ENCODE data around the gene SOX10.

The SOX10 gene

DNA sequence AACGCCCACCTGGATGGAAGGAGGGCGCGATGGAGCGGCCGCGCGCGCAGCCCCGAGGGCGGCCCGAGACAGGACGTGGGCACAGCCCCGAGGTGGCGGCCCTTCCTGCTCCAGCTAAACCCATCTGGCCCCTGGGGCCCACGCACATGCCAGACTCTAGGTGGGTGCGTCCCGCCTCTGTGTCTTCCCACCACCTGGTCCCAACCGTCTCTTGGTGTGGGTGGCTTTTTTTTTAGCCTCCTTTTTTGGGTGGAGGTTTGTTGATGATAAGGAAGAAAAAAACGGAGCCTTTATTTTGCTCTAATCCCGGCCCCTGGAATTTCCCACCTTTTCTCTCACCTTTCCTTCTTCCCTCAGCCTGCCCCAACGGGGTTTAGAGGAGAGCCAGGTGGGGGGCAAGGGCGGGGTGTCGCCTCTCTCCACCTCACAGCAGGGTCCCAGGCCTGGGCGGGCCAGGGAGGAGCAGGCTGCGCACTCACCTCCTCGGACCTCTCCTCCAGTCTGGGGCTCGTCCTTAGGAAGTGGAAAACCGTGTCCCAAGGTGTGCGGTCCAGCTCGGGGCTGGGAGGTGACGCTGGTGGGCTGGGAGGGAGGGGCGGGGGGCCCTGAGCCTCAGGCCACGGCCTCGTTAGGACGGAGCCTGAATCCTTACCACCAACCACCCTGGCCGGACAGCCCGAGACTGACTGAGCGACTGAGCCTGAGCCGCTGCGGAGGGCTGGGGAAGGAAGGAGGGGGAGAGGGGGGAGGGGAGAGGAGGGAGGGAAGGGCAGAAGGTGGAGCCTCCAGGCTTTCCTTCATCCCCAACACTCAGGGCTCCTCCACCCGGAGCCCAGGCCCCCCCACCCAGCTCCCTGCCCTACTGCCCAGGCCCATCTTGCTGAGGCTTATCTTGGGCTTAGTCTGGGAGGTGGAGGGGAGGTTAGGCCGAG lies at the start of gene SOX10:
Gene SOX10 (minus strand): TSS at position 696 of the 932 bp plus-strand sequence. CDS start 771 bp downstream, outside the sequence.
- peaks cover 2% of the 10 kb centered on the region for H3K27me3 ChIP-seq (ENCODE audit: control insufficient read depth, insufficient read depth, low read length)
- no peaks in the 10 kb centered on the region for H3K9me3 ChIP-seq (ENCODE audit: control insufficient read depth, insufficient read depth, low read length)
- no peaks in the 10 kb centered on the region for H3K36me3 ChIP-seq (ENCODE audit: control insufficient read depth, insufficient read depth, low read length)
- no CpG with 5 or more reads among the region's 42 CpGs for WGBS (ENCODE audit: insufficient coverage, insufficient read length)
- H3K4me1 ChIP-seq (ENCODE audit: control insufficient read depth, insufficient read depth, low read length) = peaks cover 7% of the 10 kb centered on the region
- no peak for DNase-seq (ENCODE audit: low read depth, low spot score)
- H3K4me3 ChIP-seq (ENCODE audit: low read length) = peak within 1 kb of the TSS; percentile 31; the same call in 1 of the 2 replicates
- no peak within 1 kb of the TSS for H3K27ac ChIP-seq (ENCODE audit: low read length)

DNA sequence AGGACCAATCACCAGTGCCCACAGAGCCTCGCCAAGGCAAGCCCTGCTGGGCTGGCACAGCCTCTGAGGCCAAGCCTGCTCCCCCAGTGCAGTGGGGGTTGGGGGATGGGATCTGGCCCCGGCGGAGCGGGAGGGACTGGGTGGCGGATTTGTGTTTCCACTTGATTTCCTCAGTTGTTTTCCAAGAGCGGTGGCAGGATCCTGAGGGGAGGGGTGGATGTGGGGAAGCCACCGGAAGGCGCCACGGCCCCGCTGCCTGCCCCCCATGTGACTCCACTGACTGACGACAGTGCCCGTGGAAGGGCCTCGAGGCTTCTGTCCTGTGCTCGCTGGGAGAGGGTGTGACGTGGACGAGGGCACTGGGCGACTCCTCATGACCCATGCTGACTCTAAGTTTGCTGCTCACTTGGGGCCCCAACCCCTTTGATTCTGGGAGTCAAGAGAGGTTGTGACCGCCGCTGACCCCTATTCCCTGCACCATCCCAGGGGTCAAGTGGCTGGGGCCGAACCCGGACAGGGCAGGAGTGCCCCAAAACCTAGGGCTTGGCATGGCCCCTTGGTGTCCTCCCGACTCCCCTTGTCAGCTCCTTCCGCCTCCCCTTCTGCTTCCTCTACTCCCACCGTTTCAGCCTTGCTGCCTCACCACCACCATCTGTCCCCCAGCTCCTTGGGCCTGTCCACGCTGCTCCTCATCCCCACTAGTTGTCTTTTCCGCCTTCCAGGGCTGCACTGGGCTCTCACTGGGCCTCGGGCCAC lies 49.3 kb upstream of the SOX10 start:
- H3K9me3 ChIP-seq (ENCODE audit: control insufficient read depth, insufficient read depth, low read length) = no peaks in the 10 kb centered on the region
- no peak overlapping the region for H3K4me3 ChIP-seq (ENCODE audit: low read length)
- peaks cover 6% of the 10 kb centered on the region for H3K4me1 ChIP-seq (ENCODE audit: control insufficient read depth, insufficient read depth, low read length)
- WGBS (ENCODE audit: insufficient coverage, insufficient read length) = no CpG with 5 or more reads among the region's 27 CpGs
- no peaks in the 10 kb centered on the region; the same call in 1 of the 2 replicates for H3K36me3 ChIP-seq (ENCODE audit: control insufficient read depth, insufficient read depth, low read length)
- DNase-seq (ENCODE audit: low read depth, low spot score) = no peak
- H3K27ac ChIP-seq (ENCODE audit: low read length) = no peak overlapping the region
- no peaks in the 10 kb centered on the region for H3K27me3 ChIP-seq (ENCODE audit: control insufficient read depth, insufficient read depth, low read length)

- H3K27me3 ChIP-seq (ENCODE audit: control insufficient read depth, insufficient read depth, low read length) = no peaks in the 10 kb centered on the region
- no peaks in the 10 kb centered on the region for H3K36me3 ChIP-seq (ENCODE audit: control insufficient read depth, insufficient read depth, low read length)
- H3K4me1 ChIP-seq (ENCODE audit: control insufficient read depth, insufficient read depth, low read length) = peaks cover 6% of the 10 kb centered on the region
- no peaks in the 10 kb centered on the region for H3K9me3 ChIP-seq (ENCODE audit: control insufficient read depth, insufficient read depth, low read length)
- H3K4me3 ChIP-seq (ENCODE audit: low read length) = no peak overlapping the region
- DNase-seq (ENCODE audit: low read depth, low spot score) = no peak
- no CpG with 5 or more reads among the region's 19 CpGs for WGBS (ENCODE audit: insufficient coverage, insufficient read length)
- no peak overlapping the region for H3K27ac ChIP-seq (ENCODE audit: low read length)
Measured at GRCh38 chr22:38032681-38033521, 48.5 kb upstream of the SOX10 start.

- Histone ChIP-seq H3K9me3 (ENCODE audit: control insufficient read depth, insufficient read depth, low read length) (no peaks in the 10 kb centered on the region), H3K4me3 (ENCODE audit: low read length) (no peak overlapping the region), H3K27ac (ENCODE audit: low read length) (no peak overlapping the region), H3K36me3 (ENCODE audit: control insufficient read depth, insufficient read depth, low read length) (no peaks in the 10 kb centered on the region), H3K4me1 (ENCODE audit: control insufficient read depth, insufficient read depth, low read length) (peaks cover 6% of the 10 kb centered on the region), H3K27me3 (ENCODE audit: control insufficient read depth, insufficient read depth, low read length) (no peaks in the 10 kb centered on the region)
- no CpG with 5 or more reads among the region's 12 CpGs for WGBS (ENCODE audit: insufficient coverage, insufficient read length)
- DNase-seq (ENCODE audit: low read depth, low spot score) = no peak
Measured at GRCh38 chr22:38031491-38031890, 47.1 kb upstream of the SOX10 start.

DNA sequence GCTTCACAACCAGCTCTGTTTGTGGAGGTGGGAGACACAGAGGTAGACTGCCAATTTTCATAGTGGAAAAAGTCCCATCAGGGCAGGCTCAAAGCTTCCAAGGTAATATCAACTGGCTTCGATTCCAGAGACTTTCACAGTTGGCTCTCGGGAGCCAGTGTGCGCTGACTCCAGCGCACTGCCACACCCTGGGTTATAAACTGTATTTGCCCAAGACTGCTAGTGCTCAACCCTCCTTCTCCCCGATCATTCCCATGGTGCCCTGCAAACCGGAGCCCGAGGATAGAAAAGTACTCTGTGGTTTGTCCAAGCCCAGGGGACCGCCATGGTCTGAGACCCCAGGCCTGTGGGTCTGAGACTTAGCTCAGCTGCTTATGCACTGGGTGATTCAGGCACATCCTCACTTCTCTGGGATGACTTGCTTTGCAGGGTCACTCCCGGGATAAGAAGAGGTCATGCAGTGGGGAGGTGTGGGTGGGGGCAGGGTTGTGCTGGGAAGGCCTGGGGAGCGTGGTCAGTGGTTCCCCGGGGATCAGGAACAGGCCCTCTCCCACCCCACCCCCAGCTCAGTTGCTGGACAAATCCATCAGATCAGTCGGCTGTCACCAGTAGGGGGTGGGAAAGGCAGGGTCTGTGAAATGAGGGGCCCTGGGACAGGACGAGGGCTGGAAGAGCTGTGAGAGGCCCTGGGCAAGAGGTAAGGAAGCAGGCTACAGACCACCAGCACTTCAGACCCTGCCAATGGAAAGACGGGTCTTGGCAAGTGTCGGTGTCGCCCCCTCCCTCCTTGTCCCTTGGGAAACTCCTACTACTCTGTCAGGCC lies 46.2 kb upstream of the SOX10 start:
- H3K36me3 ChIP-seq (ENCODE audit: control insufficient read depth, insufficient read depth, low read length) = no peaks in the 10 kb centered on the region
- H3K4me1 ChIP-seq (ENCODE audit: control insufficient read depth, insufficient read depth, low read length) = peaks cover 6% of the 10 kb centered on the region
- H3K4me3 ChIP-seq (ENCODE audit: low read length) = no peak overlapping the region
- DNase-seq (ENCODE audit: low read depth, low spot score) = no peak
- no peaks in the 10 kb centered on the region for H3K9me3 ChIP-seq (ENCODE audit: control insufficient read depth, insufficient read depth, low read length)
- no peak overlapping the region for H3K27ac ChIP-seq (ENCODE audit: low read length)
- H3K27me3 ChIP-seq (ENCODE audit: control insufficient read depth, insufficient read depth, low read length) = no peaks in the 10 kb centered on the region
- WGBS (ENCODE audit: insufficient coverage, insufficient read length) = no CpG with 5 or more reads among the region's 16 CpGs

DNA sequence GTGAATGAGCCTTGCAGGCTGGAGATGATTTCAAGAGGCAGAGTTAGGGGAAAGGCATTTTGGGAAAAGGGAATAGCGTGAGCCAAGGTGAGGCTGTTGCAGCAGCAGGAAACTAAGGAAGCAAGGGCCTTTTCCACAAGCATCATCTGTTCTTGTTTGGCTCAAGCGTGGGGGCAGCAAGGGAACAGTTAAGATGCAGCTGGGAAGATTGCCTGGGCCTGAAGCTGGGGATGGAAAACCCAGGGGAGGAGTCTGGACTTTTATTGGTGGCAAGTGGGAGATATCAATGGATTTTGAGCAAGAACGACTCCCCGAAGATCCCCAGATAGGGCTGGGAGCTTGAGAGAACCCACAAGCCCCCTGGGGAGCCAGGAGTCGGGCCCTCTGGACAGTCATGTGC lies 45.5 kb upstream of the SOX10 start:
- Histone ChIP-seq H3K4me1 (ENCODE audit: control insufficient read depth, insufficient read depth, low read length) (peaks cover 5% of the 10 kb centered on the region), H3K9me3 (ENCODE audit: control insufficient read depth, insufficient read depth, low read length) (no peaks in the 10 kb centered on the region), H3K27me3 (ENCODE audit: control insufficient read depth, insufficient read depth, low read length) (no peaks in the 10 kb centered on the region), H3K4me3 (ENCODE audit: low read length) (no peak overlapping the region), H3K36me3 (ENCODE audit: control insufficient read depth, insufficient read depth, low read length) (no peaks in the 10 kb centered on the region), H3K27ac (ENCODE audit: low read length) (no peak overlapping the region)
- no CpG with 5 or more reads among the region's 5 CpGs for WGBS (ENCODE audit: insufficient coverage, insufficient read length)
- DNase-seq (ENCODE audit: low read depth, low spot score) = no peak

- Histone ChIP-seq H3K4me3 (ENCODE audit: low read length) (no peak overlapping the region), H3K9me3 (ENCODE audit: control insufficient read depth, insufficient read depth, low read length) (no peaks in the 10 kb centered on the region), H3K27ac (ENCODE audit: low read length) (no peak overlapping the region), H3K4me1 (ENCODE audit: control insufficient read depth, insufficient read depth, low read length) (peaks cover 5% of the 10 kb centered on the region), H3K27me3 (ENCODE audit: control insufficient read depth, insufficient read depth, low read length) (no peaks in the 10 kb centered on the region), H3K36me3 (ENCODE audit: control insufficient read depth, insufficient read depth, low read length) (no peaks in the 10 kb centered on the region)
- DNase-seq (ENCODE audit: low read depth, low spot score) = no peak
Measured at GRCh38 chr22:38029370-38029769, 45.0 kb upstream of the SOX10 start.

DNA sequence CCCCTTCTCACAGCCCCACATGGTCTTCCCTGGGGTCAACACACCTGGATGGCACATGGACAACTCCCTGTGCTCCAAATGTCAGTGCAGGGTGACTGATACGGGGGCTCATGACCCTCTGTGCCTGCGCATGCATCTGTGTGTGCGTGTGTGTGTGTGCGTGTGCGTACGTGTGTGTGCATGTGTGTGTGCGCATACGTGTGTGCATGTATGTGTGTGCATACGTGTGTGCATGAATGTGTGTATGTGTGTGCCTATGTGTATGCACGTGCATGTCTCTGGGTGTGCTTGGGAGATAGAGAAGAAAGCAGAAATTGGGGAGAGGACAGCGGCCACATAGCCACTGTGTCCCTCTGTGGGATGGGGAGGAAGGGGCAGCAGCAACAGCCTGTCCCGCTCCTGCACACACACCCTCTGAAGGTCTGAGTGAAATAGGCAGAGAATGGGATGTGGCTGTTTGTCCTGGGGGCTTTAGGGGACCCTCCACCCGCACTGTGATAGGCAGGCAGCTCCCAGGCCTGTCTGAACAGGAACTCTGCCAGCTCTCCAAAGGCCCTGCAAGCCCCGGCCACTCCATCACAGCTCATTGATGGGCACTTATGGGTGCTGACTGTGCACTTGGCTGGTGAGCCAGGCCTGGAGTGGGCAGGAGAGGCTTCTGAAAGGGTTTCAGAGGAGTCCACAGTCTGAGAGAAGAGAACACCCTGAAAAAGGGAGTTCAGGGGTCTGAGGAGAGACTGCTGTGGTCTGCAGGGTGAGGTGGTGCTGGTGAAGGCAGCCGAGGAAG lies 44.2 kb upstream of the SOX10 start:
- Histone ChIP-seq H3K4me1 (ENCODE audit: control insufficient read depth, insufficient read depth, low read length) (no peaks in the 10 kb centered on the region; the same call in 1 of the 2 replicates), H3K27ac (ENCODE audit: low read length) (no peak overlapping the region), H3K27me3 (ENCODE audit: control insufficient read depth, insufficient read depth, low read length) (no peaks in the 10 kb centered on the region), H3K4me3 (ENCODE audit: low read length) (no peak overlapping the region), H3K9me3 (ENCODE audit: control insufficient read depth, insufficient read depth, low read length) (no peaks in the 10 kb centered on the region), H3K36me3 (ENCODE audit: control insufficient read depth, insufficient read depth, low read length) (no peaks in the 10 kb centered on the region)
- no peak for DNase-seq (ENCODE audit: low read depth, low spot score)
- no CpG with 5 or more reads among the region's 15 CpGs for WGBS (ENCODE audit: insufficient coverage, insufficient read length)

- no peaks in the 10 kb centered on the region for H3K9me3 ChIP-seq (ENCODE audit: control insufficient read depth, insufficient read depth, low read length)
- H3K4me3 ChIP-seq (ENCODE audit: low read length) = no peak overlapping the region
- no peaks in the 10 kb centered on the region; the same call in 1 of the 2 replicates for H3K4me1 ChIP-seq (ENCODE audit: control insufficient read depth, insufficient read depth, low read length)
- WGBS (ENCODE audit: insufficient coverage, insufficient read length) = no CpG with 5 or more reads among the region's 9 CpGs
- H3K27me3 ChIP-seq (ENCODE audit: control insufficient read depth, insufficient read depth, low read length) = no peaks in the 10 kb centered on the region
- H3K27ac ChIP-seq (ENCODE audit: low read length) = no peak overlapping the region
- no peak for DNase-seq (ENCODE audit: low read depth, low spot score)
- no peaks in the 10 kb centered on the region for H3K36me3 ChIP-seq (ENCODE audit: control insufficient read depth, insufficient read depth, low read length)
Measured at GRCh38 chr22:38027487-38027886, 43.1 kb upstream of the SOX10 start.
